GM19395 (cell line): ENCODE measurements around the gene SPNS2.

Experiments used
- ATAC-seq: cut with Tn5 transposase; IDR thresholded peaks from one replicate; pipeline ENCODE4 v1.9.1; 2021; ENCODE audit warnings: mild to moderate bottlenecking, moderate library complexity; ENCODE audit not compliant: unreplicated experiment

Gene SPNS2

DNA sequence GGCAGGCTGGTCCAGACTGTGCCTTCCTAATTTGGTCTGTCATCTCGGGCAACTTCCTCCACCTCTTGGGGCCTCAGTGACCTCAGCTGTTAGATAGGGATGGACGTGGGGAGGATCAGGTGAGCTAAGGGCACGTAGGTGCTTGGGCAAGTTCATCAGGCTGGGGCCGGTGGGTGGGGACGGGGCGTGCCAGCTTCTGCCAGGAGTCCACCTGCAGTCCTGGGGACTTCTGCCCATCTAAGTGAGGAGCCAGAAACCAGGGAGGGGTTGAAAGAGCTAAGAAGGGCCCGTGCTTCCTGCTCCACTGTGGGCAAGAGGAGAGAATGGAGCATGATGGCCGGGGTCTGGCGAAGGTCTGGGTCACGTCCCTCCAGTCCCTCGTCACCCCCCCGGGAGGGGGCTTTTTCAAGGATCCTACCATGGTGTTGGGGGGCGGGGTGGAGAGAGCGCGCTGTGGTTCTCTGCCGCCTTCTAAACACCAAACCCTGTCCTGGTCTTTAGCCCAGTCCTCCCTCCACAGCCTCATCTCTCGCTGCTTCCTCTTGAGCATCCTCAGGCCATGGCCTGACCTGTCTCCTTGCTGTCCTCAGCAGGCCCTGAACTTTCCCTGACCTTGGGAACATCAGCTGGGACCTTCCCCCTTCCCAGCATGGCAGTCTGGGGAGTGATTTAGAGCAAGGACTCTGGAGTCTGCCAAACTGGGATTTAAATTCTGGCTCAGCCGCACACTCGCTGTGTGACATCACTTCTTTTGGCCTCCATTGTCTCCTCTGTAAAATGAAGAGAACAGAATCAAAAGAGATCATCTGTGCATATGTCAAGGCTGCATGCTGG, 21.6 kb downstream of the SPNS2 start:
- no peak for ATAC-seq

GRCh38 chr17:4520894-4521600, 22.4 kb downstream of the SPNS2 start:
- ATAC-seq: no peak

DNA sequence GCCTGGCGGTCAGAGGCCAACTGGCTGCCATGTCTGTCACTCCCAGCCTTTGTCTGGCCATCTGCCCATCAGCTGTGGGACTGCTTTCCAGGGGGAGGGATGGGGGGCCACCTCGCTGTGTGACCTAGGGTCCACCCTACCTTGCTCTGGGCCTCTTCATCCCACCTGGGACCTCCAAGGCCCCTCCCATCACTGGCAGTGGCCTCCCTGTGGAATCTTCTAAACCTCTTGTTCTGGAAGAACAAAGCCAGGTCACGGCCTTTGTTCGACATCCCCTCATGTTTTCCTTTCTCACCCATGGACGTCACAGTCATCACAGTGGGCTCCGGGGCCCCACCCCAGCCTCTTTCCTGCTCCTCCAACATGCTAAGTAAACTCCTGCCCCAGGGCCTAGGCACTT, 24.0 kb downstream of the SPNS2 start:
- ATAC-seq: no peak

DNA sequence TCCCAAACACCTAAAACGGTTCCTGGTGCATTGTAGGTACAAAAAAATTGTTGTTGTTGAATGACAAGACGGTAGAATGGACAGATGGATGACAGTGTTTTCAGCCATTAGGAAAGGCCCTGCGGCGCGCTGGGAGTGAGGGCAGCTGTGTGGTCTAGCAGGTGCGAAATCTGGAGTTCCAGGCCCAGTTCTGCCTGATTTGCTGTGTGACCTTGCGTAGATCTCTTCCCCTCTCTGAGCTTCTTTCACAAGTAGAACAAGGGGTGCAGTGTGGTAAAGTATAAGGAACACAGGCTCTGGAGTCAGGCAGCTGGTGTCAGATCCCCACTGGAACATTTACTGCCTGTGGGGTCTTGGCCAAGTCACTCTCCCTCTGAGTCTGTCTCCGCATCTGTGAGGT, 25.3 kb downstream of the SPNS2 start:
- ATAC-seq: no peak

GRCh38 chr17:4525691-4526397, 27.2 kb downstream of the SPNS2 start:
- ATAC-seq: no peak

GRCh38 chr17:4527134-4527533, 28.5 kb downstream of the SPNS2 start:
- ATAC-seq: no peak

GRCh38 chr17:4527566-4528125, 29.0 kb downstream of the SPNS2 start:
- no peak for ATAC-seq

GRCh38 chr17:4529533-4530152, 31.0 kb downstream of the SPNS2 start:
- no peak for ATAC-seq

DNA sequence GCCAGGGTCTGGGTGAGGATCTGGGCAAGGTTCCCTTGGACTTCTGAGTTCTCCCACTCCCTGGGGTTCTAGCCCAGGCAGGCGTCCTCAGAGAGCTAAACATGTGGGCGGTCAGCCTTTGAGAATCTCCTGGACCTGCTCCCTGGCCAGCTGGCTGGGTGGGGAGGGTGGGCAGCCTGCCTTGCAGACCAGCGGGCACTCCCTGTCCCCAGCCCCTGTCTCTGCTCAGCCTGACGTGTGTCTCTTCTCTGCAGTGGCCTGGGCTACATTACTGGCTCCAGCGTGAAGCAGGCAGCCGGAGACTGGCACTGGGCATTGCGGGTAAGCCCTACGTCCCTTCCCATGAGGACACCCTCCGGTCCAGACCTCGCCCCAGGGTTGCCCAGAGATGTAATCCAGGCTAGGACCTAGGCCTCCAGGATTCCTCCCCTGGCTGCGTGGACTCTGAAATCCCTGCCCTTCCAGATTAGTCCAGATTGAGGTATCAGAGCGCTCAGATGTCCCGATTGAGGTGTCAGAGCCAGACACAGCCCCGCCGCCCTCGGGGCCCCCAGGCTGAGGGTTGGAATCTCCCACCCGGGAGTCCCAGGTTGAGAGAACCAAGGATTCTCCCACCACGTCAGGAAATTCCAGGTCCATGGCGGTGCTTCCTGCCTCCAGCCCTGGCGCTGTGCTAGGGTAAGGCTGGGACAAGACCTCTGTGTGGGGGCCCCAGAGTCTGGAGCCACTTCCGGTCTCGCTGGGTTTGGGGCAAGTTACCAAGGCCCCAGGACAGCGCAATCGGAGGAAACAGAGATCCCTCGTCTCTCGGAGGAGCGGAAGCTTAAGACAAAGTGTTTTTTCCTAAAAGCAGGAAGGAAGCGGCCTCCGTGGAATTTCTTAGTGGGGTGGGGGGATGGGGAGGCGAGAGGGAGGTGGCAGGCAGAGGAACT, 32.4 kb downstream of the SPNS2 start:
- ATAC-seq: no peak

GRCh38 chr17:4531988-4532736, 33.5 kb downstream of the SPNS2 start:
- ATAC-seq: no peak

DNA sequence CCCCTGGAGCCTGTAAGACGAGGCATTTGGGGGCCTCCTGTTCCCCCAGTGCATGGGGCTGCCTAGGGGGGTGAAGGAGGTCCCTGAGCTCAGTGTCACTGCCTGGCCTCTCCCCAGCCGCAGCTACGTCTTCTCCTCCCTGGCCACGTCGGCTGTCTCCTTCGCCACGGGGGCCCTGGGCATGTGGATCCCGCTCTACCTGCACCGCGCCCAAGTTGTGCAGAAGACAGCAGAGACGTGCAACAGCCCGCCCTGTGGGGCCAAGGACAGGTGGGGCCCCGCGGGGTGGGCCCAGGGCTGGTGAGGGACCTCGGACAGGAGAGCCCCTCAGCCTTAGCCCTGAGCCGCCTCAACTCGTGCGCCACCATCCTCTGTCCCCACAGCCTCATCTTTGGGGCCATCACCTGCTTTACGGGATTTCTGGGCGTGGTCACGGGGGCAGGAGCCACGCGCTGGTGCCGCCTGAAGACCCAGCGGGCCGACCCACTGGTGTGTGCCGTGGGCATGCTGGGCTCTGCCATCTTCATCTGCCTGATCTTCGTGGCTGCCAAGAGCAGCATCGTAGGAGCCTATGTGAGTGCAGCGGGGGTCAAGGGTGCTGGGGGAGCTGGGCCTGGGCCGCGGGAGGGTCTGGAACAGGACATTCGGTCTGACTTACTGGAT, 34.3 kb downstream of the SPNS2 start:
- ATAC-seq: no peak

GRCh38 chr17:4533523-4534504, 35.1 kb downstream of the SPNS2 start:
- no peak for ATAC-seq

GRCh38 chr17:4534515-4534914, 35.8 kb downstream of the SPNS2 start:
- no peak for ATAC-seq

DNA sequence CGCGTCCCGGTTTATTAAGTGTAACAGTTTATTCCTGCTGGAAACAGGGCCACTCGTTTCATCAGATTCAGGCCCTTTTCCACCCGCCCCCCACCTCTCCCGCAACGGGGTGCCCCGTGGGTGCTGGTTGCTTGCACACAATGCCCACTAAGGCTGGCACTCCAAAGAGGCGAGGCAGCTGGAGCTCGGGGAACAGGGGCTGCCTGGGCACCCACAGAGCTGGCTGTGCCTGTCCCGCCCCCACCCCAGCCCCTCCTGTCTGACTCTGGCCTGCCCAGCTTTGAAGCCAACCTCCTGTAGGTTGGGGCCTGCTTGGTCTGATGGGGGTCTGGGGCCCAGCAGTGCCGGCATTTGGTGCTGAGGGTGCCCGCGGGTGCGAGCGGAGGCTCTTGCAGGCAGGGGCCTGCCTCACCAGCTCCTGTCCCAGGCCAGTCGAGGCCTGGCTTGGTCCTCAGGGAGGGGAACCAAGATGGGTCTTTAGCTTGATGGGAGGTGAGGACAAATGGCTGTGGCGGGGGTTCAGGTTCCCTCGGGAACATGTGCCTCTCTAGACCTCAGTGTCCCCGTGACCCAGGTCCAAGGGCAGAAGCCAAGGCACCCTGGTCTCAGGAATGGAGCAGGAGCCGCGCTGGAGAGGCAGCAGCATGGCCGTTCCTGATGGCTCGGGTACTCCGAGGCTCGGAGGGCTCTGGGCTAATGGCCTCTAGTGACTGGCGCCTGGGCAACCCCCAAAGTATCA, 36.4 kb downstream of the SPNS2 start:
- no peak for ATAC-seq

DNA sequence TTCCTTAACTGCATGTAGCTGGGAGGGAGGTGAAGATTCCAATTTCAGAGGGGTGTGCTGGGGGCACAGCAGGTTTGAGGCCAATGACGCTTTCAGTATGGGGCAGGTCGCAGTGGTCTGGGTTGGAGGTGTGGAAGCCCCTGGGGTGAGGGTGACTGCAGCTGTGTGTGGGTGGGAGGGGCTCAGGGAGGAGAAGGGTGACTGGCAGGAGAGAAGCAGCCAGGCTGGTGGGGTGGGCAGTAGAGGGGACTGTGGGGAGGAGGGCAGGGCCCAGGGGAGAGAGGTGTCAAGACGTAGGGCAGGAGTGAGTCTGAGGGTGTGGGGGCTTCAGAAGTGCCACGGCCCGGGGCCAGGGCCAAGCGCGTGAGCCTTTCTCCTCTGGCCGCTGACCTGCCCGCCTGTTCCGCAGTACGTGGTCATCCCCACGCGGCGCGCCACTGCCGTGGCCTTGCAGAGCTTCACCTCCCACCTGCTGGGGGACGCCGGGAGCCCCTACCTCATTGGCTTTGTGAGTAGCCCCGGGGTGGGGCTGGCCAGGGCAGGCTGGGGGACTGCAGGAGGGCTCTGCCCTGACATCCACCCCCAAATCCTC, 37.1 kb downstream of the SPNS2 start:
- ATAC-seq: no peak

- ATAC-seq: no peak
Measured at GRCh38 chr17:4536259-4536741, 37.6 kb downstream of the SPNS2 start.
